SK-N-SH (cell line): ENCODE results near the gene PDE2A. TPM values are rescaled to one million over a fixed set of nuclear protein-coding genes. Genes with fewer than 3 reads are reported as not detected.

Experiments used
- CTCF ChIA-PET: fragments of 300-600, 350-600 bp; formaldehyde crosslinking; extraction: SDS; loops from one replicate; lab custom pipeline; 2021; lab: Yijun Ruan, JAX
- POLR2A ChIA-PET: fragments of 350-600 bp; sonication (Branson Sonifier 250); formaldehyde crosslinking; extraction: SDS; loops from one replicate; lab custom pipeline; 2020; ENCODE audit warnings: antibody characterized with exemption, inconsistent platforms; lab: Yijun Ruan, JAX
- DNase-seq: peaks from one replicate; pipeline ENCODE4 v3.0.0; 2012
- H2AFZ ChIP-seq: fragments of 200-600 bp; sonication (generic); 2 replicates; pipeline ENCODE4 v1.8.1; 2016; ENCODE audit warnings: antibody characterized with exemption, mild to moderate bottlenecking, low read depth
- H3F3A ChIP-seq: fragments of 200-600 bp; sonication (generic); replicated peaks from 2 replicates; pipeline ENCODE3; 2016; ENCODE audit warnings: antibody characterized with exemption, mild to moderate bottlenecking; ENCODE audit not compliant: insufficient read depth
- H3K27ac ChIP-seq, 2 experiments: fragments of 200-500 bp in 1 of 2; fragments of 200-600 bp in 1 of 2; sonication (Bioruptor generic) in 1 of 2; sonication (generic), shearing (Covaris generic) in 1 of 2; 2 replicates each; pipeline versions ENCODE4 v1.5.1 to v1.6.1; 2014 to 2016; ENCODE audit warnings: low read depth in 2 of 2, inconsistent platforms in 1 of 2, low read length in 1 of 2, mild to moderate bottlenecking in 1 of 2, mixed read lengths in 1 of 2
- H3K27me3 ChIP-seq: fragments of 200-600 bp; sonication (generic), shearing (Covaris generic); 2 replicates; pipeline ENCODE4 v1.6.1; 2016; ENCODE audit warnings: mixed run types; ENCODE audit not compliant: insufficient read depth
- H3K36me3 ChIP-seq, 2 experiments: fragments of 200-500 bp in 1 of 2; fragments of 200-600 bp in 1 of 2; sonication (Bioruptor generic) in 1 of 2; sonication (generic) in 1 of 2; replicated peaks in 1 of 2; 2 replicates each; pipeline versions ENCODE3 to v1.5.1; 2014 to 2016; ENCODE audit warnings: low read length in 1 of 2, mild to moderate bottlenecking in 1 of 2; ENCODE audit not compliant: insufficient read depth in 2 of 2, control insufficient read depth in 1 of 2
- H3K4me1 ChIP-seq, 2 experiments: fragments of 200-500 bp in 1 of 2; fragments of 200-600 bp in 1 of 2; sonication (Bioruptor generic) in 1 of 2; sonication (generic), shearing (Covaris generic) in 1 of 2; 2 replicates each; pipeline versions ENCODE4 v1.5.1 to v1.6.1; 2014 to 2016; ENCODE audit warnings: low read depth in 1 of 2, low read length in 1 of 2, mixed run types in 1 of 2; ENCODE audit not compliant: insufficient read depth in 2 of 2, control insufficient read depth in 1 of 2
- H3K4me2 ChIP-seq: fragments of 200-600 bp; sonication (generic), shearing (Covaris generic); 2 replicates; pipeline ENCODE4 v1.6.1; 2017; ENCODE audit warnings: mixed run types
- H3K4me3 ChIP-seq, 2 experiments: fragments of 200-500 bp in 1 of 2; fragments of 200-600 bp in 1 of 2; sonication (Bioruptor generic) in 1 of 2; sonication (generic), shearing (Covaris generic) in 1 of 2; 2 replicates each; pipeline versions ENCODE4 v1.5.1 to v1.8.1; 2014 to 2016; ENCODE audit warnings: low read depth in 2 of 2, inconsistent platforms in 1 of 2, low read length in 1 of 2, mild to moderate bottlenecking in 1 of 2, mixed read lengths in 1 of 2, moderate library complexity in 1 of 2
- H3K79me2 ChIP-seq: fragments of 200-600 bp; sonication (generic); 2 replicates; pipeline ENCODE4 v1.8.1; 2017; ENCODE audit warnings: mild to moderate bottlenecking; ENCODE audit not compliant: insufficient read depth
- H3K9ac ChIP-seq: fragments of 200-600 bp; sonication (generic); 2 replicates; pipeline ENCODE4 v1.6.1; 2017; ENCODE audit warnings: mixed run types
- H3K9me2 ChIP-seq: fragments of 200-600 bp; sonication (generic); 2 replicates; pipeline ENCODE4 v1.6.1; 2017; ENCODE audit warnings: mixed run types
- H3K9me3 ChIP-seq: fragments of 200-600 bp; sonication (generic); 2 replicates; pipeline ENCODE4 v1.6.1; 2017; ENCODE audit warnings: mixed run types, mild to moderate bottlenecking, moderate library complexity
- H4K20me1 ChIP-seq: fragments of 200-600 bp; sonication (generic); 2 replicates; pipeline ENCODE4 v1.6.1; 2017; ENCODE audit warnings: mild to moderate bottlenecking, mixed run types; ENCODE audit not compliant: insufficient read depth
- ELF1 ChIP-seq: IDR thresholded peaks from 2 replicates; pipeline ENCODE4 v1.4.0; 2012
- EP300 ChIP-seq, 2 experiments: IDR thresholded peaks; 2 replicates each; pipeline versions ENCODE4 v1.4.0 to v1.6.1; 2012; ENCODE audit warnings: borderline replicate concordance in 1 of 2, low read depth in 1 of 2, low read length in 1 of 2
- EZH2phosphoT487 ChIP-seq: fragments of 200-600 bp; sonication (generic); IDR thresholded peaks from 2 replicates; pipeline ENCODE4 v1.6.1; 2017; ENCODE audit warnings: low read depth, mixed run types, mild to moderate bottlenecking, antibody characterized with exemption, moderate library complexity, borderline replicate concordance
- POLR2AphosphoS5 ChIP-seq: IDR thresholded peaks from 2 replicates; pipeline ENCODE4 v1.6.1; 2012; ENCODE audit warnings: low read depth, low read length
- RXRA ChIP-seq: IDR thresholded peaks from 2 replicates; pipeline ENCODE4 v1.4.0; 2012; ENCODE audit warnings: low read depth, mild to moderate bottlenecking, borderline replicate concordance
- WGBS: methylation state at CpG from one replicate; pipeline ENCODE4 v1.1.6; 2017; ENCODE audit warnings: low lambda C conversion rate; 5-methylcytosine and 5-hydroxymethylcytosine counted together
- polyA plus RNA-seq, 3 experiments: library from polyadenylated mRNA; depleted of rRNA; stranded (reverse); fragments of >200 nt; gene quantifications; 2 replicates each; pipeline ENCODE4 v1.2.3, GENCODE V29; 2012
- TF ChIP-seq, protein P1 (sequence below): fragments of 150-350 bp; IDR thresholded peaks from 2 replicates; pipeline ENCODE4 v1.6.1; 2017; ENCODE audit warnings: antibody characterized with exemption, low read length, low read depth, borderline replicate concordance
- TF ChIP-seq, protein P2 (sequence below): fragments of 150-350 bp; IDR thresholded peaks from 2 replicates; pipeline ENCODE4 v1.6.1; 2016; ENCODE audit warnings: mild to moderate bottlenecking, low read depth, low read length
- TF ChIP-seq, protein P3 (sequence below): IDR thresholded peaks from 2 replicates; pipeline ENCODE4; 2012
- TF ChIP-seq, protein P4 (sequence below): IDR thresholded peaks from 2 replicates; pipeline ENCODE4 v1.4.0; 2012; ENCODE audit warnings: low read depth, borderline replicate concordance
- TF ChIP-seq, protein P5 (sequence below): IDR thresholded peaks from 2 replicates; pipeline ENCODE4 v1.4.0; 2012; ENCODE audit warnings: low read depth

The PDE2A gene
- polyA plus RNA-seq, 1 of the 3 experiments (the other 2 are of a cell fraction) = 0.43 TPM

DNA sequence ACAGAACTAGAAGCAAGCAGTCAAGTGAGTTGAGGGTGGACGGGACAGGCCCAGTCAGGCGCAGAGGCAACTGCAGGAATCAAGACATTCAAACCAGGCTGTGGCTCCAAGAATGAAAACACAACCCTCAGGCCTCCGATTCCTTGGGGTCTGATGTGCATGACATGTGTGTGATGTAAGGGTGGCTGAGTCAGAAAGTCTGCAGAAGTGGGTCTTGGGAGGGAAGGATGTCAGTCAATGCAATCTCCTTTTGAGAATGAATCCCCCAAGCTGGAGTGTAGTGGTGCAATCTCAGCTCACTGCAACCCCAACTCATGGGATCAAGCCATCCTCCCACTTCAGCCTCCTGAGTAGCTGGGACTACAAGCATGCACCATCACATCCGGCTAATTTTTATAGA, 15.9 kb upstream of the PDE2A start:
- CTCF ChIA-PET = interaction anchor here (1.5 kb wide), 1 partner anchor 117 kb away, joined by 3 read pairs; no protein-coding TSS in a partner anchor

More for the DNA sequence above, 15.9 kb upstream of the PDE2A start:
- Histone ChIP-seq H3K79me2 (no peaks in the 10 kb centered on the region), H3K9ac (no peak overlapping the region), H4K20me1 (no peaks in the 10 kb centered on the region), H3K4me3 (no peak overlapping the region), H3K36me3 (peaks cover 4 to 67% of the 10 kb centered on the region in 2 experiments), H3K27me3 (no peaks in the 10 kb centered on the region), H3K9me3 (no peaks in the 10 kb centered on the region), H3K9me2 (no peaks in the 10 kb centered on the region), H2AFZ (no peak overlapping the region), H3F3A (no peaks in the 10 kb centered on the region), H3K4me1 (peaks cover 0 to 20% of the 10 kb centered on the region in 2 experiments; a peak in 1 of 4 replicates), H3K4me2 (no peak overlapping the region), H3K27ac (no peak overlapping the region)
- TF ChIP-seq, protein P1, sequence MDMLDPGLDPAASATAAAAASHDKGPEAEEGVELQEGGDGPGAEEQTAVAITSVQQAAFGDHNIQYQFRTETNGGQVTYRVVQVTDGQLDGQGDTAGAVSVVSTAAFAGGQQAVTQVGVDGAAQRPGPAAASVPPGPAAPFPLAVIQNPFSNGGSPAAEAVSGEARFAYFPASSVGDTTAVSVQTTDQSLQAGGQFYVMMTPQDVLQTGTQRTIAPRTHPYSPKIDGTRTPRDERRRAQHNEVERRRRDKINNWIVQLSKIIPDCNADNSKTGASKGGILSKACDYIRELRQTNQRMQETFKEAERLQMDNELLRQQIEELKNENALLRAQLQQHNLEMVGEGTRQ = no peak
- TF ChIP-seq RXRA (no peak), POLR2AphosphoS5 (no peak), EP300 (IDR thresholded peaks at IDR 0.05; ENCODE audit: borderline replicate concordance in 1 of 2, low read depth in 1 of 2, low read length in 1 of 2) (no peak), EZH2phosphoT487 (no peak), ELF1 (no peak)
- TF ChIP-seq, protein P2, sequence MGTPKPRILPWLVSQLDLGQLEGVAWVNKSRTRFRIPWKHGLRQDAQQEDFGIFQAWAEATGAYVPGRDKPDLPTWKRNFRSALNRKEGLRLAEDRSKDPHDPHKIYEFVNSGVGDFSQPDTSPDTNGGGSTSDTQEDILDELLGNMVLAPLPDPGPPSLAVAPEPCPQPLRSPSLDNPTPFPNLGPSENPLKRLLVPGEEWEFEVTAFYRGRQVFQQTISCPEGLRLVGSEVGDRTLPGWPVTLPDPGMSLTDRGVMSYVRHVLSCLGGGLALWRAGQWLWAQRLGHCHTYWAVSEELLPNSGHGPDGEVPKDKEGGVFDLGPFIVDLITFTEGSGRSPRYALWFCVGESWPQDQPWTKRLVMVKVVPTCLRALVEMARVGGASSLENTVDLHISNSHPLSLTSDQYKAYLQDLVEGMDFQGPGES = no peak
- TF ChIP-seq, protein P3, sequence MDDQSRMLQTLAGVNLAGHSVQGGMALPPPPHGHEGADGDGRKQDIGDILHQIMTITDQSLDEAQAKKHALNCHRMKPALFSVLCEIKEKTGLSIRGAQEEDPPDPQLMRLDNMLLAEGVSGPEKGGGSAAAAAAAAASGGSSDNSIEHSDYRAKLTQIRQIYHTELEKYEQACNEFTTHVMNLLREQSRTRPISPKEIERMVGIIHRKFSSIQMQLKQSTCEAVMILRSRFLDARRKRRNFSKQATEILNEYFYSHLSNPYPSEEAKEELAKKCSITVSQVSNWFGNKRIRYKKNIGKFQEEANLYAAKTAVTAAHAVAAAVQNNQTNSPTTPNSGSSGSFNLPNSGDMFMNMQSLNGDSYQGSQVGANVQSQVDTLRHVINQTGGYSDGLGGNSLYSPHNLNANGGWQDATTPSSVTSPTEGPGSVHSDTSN = no peak
- TF ChIP-seq, protein P4, sequence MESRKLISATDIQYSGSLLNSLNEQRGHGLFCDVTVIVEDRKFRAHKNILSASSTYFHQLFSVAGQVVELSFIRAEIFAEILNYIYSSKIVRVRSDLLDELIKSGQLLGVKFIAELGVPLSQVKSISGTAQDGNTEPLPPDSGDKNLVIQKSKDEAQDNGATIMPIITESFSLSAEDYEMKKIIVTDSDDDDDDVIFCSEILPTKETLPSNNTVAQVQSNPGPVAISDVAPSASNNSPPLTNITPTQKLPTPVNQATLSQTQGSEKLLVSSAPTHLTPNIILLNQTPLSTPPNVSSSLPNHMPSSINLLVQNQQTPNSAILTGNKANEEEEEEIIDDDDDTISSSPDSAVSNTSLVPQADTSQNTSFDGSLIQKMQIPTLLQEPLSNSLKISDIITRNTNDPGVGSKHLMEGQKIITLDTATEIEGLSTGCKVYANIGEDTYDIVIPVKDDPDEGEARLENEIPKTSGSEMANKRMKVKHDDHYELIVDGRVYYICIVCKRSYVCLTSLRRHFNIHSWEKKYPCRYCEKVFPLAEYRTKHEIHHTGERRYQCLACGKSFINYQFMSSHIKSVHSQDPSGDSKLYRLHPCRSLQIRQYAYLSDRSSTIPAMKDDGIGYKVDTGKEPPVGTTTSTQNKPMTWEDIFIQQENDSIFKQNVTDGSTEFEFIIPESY = no peak
- TF ChIP-seq, protein P5, sequence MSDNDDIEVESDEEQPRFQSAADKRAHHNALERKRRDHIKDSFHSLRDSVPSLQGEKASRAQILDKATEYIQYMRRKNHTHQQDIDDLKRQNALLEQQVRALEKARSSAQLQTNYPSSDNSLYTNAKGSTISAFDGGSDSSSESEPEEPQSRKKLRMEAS = no peak
- POLR2A ChIA-PET = no interaction called here
- DNase-seq = no peak
- WGBS = 89% methylated on average over 4 of the region's 4 CpGs
